WERI-Rb-1 (cell line): ENCODE data around the gene HIGD1A.

ENCODE experiments used
- DNase-seq: peaks from one replicate; pipeline ENCODE4 v3.0.0-alpha.2; 2020
- H3K27ac ChIP-seq: fragments of 250-450 bp; sonication (Bioruptor Pico); 2 replicates; pipeline ENCODE4 v1.5.1; 2020; ENCODE audit warnings: mild to moderate bottlenecking, moderate library complexity
- H3K27me3 ChIP-seq: fragments of 250-450 bp; sonication (Bioruptor Pico); 2 replicates; pipeline ENCODE4 v1.5.1; 2021; ENCODE audit warnings: mild to moderate bottlenecking, low read depth, moderate library complexity; ENCODE audit not compliant: insufficient read depth, severe bottlenecking
- H3K36me3 ChIP-seq: fragments of 250-450 bp; sonication (Bioruptor Pico); 2 replicates; pipeline ENCODE4 v1.5.1; 2020; ENCODE audit warnings: mild to moderate bottlenecking, moderate library complexity
- H3K4me3 ChIP-seq: 2 replicates; pipeline ENCODE4 v1.5.1; 2011; ENCODE audit warnings: low read depth, mild to moderate bottlenecking, control low read depth, low read length
- H3K9me3 ChIP-seq: fragments of 250-450 bp; sonication (Bioruptor Pico); 2 replicates; pipeline ENCODE4 v1.5.1; 2021; ENCODE audit warnings: mild to moderate bottlenecking, moderate library complexity; ENCODE audit not compliant: severe bottlenecking
- CTCF ChIP-seq: IDR thresholded peaks from 2 replicates; pipeline ENCODE4 v1.5.1; 2011; ENCODE audit warnings: low read depth, mild to moderate bottlenecking, control low read depth, inconsistent platforms, low read length

HIGD1A gene

DNA sequence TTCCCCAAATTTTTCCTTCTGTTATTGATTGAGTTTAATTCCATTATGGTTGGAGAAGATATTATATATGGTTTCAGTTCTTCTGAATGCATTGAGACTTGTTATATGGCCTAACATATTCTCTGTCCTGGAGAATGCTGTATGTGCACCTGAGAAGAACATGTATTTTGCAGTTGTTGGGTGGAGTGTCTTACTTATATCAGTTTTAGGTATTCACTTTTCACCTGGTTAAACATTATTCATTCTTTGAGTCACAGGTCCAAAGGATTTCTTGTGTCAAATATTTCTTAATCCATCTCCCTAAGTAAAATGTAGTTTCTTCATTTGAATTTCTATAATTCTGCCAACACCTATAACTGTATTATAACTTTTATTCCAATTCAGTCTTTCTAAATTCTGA lies 22.7 kb upstream of the HIGD1A start:
- Histone ChIP-seq H3K4me3 (no peak overlapping the region), H3K36me3 (no peaks in the 10 kb centered on the region)

GRCh38 chr3:42826141-42826540 lies 21.9 kb upstream of the HIGD1A start:
- no peak for TF ChIP-seq CTCF
- peaks cover 5% of the 10 kb centered on the region for H3K9me3 ChIP-seq
- no peaks in the 10 kb centered on the region for H3K36me3 ChIP-seq
- H3K4me3 ChIP-seq = no peak overlapping the region
- H3K27ac ChIP-seq = no peak overlapping the region
- no peak for DNase-seq
- H3K27me3 ChIP-seq = no peaks in the 10 kb centered on the region

More for the DNA sequence above, 22.7 kb upstream of the HIGD1A start:
- Histone ChIP-seq H3K9me3 (peaks cover 5% of the 10 kb centered on the region), H3K27me3 (no peaks in the 10 kb centered on the region), H3K27ac (no peak overlapping the region)
- DNase-seq = no peak
- TF ChIP-seq CTCF = no peak

- no peak overlapping the region for H3K4me3 ChIP-seq
- peak; percentile 47 for DNase-seq
- H3K9me3 ChIP-seq = peaks cover 5% of the 10 kb centered on the region
- H3K36me3 ChIP-seq = no peaks in the 10 kb centered on the region
- no peak for TF ChIP-seq CTCF
- H3K27ac ChIP-seq = peak overlapping the region; percentile 71
- no peaks in the 10 kb centered on the region for H3K27me3 ChIP-seq
Measured at GRCh38 chr3:42823351-42823750, 19.1 kb upstream of the HIGD1A start.

GRCh38 chr3:42822828-42823227 lies 18.5 kb upstream of the HIGD1A start:
- Histone ChIP-seq H3K27me3 (no peaks in the 10 kb centered on the region), H3K27ac (peak overlapping the region; percentile 71), H3K36me3 (no peaks in the 10 kb centered on the region), H3K9me3 (peaks cover 5% of the 10 kb centered on the region), H3K4me3 (no peak overlapping the region)
- TF ChIP-seq CTCF = no peak
- DNase-seq = no peak

- DNase-seq = no peak
- no peak overlapping the region for H3K27ac ChIP-seq
- no peak for TF ChIP-seq CTCF
- no peaks in the 10 kb centered on the region for H3K36me3 ChIP-seq
- peaks cover 5% of the 10 kb centered on the region for H3K9me3 ChIP-seq
- no peak overlapping the region for H3K4me3 ChIP-seq
- no peaks in the 10 kb centered on the region for H3K27me3 ChIP-seq
Measured at GRCh38 chr3:42820746-42821051, 16.4 kb upstream of the HIGD1A start.

DNA sequence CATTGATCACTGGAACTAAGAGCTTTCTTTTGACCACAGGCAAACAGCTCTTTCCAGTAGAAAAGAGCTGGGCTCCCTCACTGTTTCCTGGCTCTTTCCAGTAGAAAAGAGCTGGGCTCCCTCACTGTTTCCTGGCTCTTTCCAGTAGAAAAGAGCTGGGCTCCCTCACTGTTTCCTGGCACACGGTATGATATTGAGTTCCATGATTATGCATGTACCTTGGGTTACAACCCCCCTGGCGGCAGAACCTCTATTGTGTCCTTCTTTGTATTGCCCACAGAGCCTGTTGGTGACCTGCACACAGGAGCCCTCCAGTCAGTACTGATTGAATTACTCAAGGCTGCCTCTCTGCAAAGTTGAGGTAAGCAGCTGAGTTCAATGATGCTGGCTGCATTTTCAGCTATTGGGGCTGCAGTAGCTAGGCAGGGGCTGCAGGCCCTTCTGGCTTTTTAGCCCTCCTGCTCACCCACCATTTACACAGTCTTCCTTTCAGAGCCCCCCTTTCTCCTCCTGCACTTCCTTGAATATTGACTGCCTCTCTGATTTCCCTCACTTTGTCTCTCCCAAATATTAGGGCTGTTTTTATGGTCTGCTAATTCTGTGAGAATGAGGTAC lies 15.2 kb upstream of the HIGD1A start:
- H3K27ac ChIP-seq = no peak overlapping the region
- no peaks in the 10 kb centered on the region for H3K27me3 ChIP-seq
- TF ChIP-seq CTCF = no peak
- no peaks in the 10 kb centered on the region for H3K36me3 ChIP-seq
- peaks cover 2% of the 10 kb centered on the region for H3K9me3 ChIP-seq
- DNase-seq = no peak
- H3K4me3 ChIP-seq = no peak overlapping the region
